ENCODE measurements around the gene ADIG. TPM values are rescaled to one million over a fixed set of nuclear protein-coding genes. Genes with fewer than 3 reads are reported as not detected.
"Not testable (repeated sequence)": the region's sequence is repeated elsewhere in the genome, so short reads cannot be mapped to it uniquely, and the experiment has no call there.

ADIG gene
- total RNA-seq, 2 experiments from 2014 or later = not detected

DNA sequence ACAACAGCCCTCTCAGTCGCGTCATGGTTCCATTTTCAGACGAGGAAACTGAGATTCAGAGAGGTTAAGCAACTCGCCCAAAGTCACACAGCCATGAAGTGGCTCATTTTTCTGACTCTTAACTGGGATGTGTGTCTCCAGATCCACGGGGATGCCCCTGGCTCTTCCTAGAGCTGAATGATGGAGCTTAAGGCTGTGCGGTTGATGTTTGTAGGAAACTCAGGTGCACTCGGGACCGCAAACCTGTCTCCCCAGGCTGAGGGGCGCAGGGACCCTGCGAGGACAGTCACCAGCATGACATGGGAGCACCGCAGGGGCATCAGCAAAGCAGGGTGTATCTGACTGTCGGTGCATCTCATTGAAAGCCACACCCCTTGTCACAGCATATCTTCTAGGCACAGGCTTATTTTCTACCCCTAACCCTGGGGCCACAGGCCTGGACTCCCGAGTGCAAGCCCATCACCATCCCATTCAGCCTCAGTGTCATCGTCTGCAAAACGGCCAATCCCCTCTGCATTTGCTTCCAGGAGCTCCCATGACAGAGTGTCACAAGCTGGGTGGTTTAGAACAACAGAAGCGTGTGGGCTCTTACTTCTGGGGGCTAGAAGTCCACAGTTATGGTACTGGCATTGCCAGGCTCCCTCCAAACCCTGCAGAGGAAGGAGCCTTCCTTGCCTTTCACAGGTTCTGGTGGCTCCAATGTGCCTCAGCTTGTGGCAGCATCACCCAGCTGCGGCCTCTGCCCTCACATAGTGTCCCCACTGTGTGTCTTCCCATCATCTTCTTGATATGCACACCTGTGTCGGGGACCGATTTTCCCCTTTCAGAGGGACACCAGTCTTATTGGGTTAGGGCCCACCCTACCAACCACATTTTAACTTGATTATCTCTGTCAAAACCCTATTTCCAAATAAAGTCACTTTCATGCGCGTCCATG lies 10.7 kb downstream of the ADIG start:
- no peak for ATAC-seq
- H3K27me3 Mint-ChIP-seq = no peaks in the 10 kb centered on the region
- no peak for DNase-seq
- H3K4me3 Mint-ChIP-seq = no peak overlapping the region
- CTCF ChIA-PET = no interaction called here
- no peaks in the 10 kb centered on the region for H3K4me1 Mint-ChIP-seq
- H3K9me3 Mint-ChIP-seq (ENCODE audit: low read depth) = no peaks in the 10 kb centered on the region
- intact Hi-C loops (cut with DNase I, micrococcal nuclease) = no loop called here
- POLR2A ChIA-PET = no interaction called here
- no peaks in the 10 kb centered on the region for H3K36me3 Mint-ChIP-seq (ENCODE audit: low read depth)
- no peak overlapping the region for H3K27ac Mint-ChIP-seq

DNA sequence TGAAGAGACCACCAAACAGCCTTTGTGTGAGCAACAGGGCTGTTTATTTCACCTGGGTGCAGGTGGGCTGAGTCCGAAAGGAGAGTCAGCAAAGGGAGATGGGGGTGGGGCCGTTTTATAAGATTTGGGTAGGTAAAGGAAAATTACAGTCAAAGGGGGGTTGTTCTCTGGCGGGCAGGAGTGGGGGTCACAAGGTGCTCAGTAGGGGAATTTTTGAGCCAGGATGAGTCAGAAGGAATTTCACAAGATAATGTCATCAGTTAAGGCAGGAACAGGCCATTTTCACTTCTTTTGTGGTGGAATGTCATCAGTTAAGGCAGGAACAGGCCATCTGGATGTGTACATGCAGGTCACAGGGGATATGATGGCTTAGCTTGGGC lies 11.4 kb downstream of the ADIG start:
- DNase-seq; intact Hi-C loops (cut with DNase I, micrococcal nuclease); H3K9me3 Mint-ChIP-seq (ENCODE audit: low read depth); H3K27me3 Mint-ChIP-seq; H3K27ac Mint-ChIP-seq; POLR2A ChIA-PET; H3K4me3 Mint-ChIP-seq; ATAC-seq; CTCF ChIA-PET; H3K4me1 Mint-ChIP-seq; H3K36me3 Mint-ChIP-seq (ENCODE audit: low read depth): not testable (repeated sequence)

DNA sequence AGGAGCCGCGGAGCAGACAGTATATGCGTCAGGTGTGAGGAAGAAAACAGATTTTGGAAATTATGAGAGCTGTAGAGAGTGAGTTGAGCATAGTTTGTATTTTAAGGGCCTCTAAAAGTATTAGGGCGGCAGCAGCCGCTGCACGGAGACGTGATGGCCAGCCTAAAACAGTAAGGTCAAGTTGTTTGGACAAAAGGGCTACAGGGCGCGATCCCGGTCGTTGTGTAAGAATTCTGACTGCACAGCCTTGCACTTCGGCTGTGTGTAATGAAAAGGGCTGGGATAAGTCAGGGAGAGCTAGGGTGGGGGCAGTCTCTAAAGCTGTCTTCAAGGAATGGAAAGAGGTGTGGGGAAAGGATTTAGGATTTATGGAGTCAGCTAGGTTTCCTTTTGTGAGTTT lies 13.3 kb downstream of the ADIG start:
- ATAC-seq; H3K4me1 Mint-ChIP-seq; DNase-seq; POLR2A ChIA-PET; H3K9me3 Mint-ChIP-seq (ENCODE audit: low read depth); CTCF ChIA-PET; H3K27me3 Mint-ChIP-seq; H3K4me3 Mint-ChIP-seq; H3K36me3 Mint-ChIP-seq (ENCODE audit: low read depth); H3K27ac Mint-ChIP-seq; intact Hi-C loops (cut with DNase I, micrococcal nuclease): not testable (repeated sequence)

DNA sequence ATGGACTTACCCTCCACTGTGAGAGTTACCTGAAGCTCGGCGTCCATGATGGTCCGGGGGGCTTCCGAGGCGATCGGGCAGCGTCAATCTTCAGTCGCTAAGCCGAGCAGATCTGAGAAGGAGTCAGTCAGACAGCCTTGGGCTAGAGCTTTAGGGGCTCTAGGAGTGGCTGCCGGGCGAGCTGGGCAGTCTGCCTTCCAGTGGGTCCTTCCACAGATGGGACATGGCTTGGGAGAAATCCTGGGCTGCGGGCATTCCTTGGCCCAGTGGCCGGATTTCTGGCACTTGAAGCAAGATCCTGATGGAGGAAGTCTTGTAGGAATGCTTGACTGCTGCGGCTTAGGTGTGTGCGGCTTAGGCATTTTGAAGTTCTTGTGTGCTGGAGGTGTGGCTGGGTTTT lies 14.9 kb downstream of the ADIG start:
- H3K4me1 Mint-ChIP-seq; H3K9me3 Mint-ChIP-seq (ENCODE audit: low read depth); CTCF ChIA-PET; H3K36me3 Mint-ChIP-seq (ENCODE audit: low read depth); H3K27ac Mint-ChIP-seq; ATAC-seq; DNase-seq; POLR2A ChIA-PET; intact Hi-C loops (cut with DNase I, micrococcal nuclease); H3K4me3 Mint-ChIP-seq: not testable (repeated sequence)
- H3K27me3 Mint-ChIP-seq = peaks cover 13% of the 10 kb centered on the region

DNA sequence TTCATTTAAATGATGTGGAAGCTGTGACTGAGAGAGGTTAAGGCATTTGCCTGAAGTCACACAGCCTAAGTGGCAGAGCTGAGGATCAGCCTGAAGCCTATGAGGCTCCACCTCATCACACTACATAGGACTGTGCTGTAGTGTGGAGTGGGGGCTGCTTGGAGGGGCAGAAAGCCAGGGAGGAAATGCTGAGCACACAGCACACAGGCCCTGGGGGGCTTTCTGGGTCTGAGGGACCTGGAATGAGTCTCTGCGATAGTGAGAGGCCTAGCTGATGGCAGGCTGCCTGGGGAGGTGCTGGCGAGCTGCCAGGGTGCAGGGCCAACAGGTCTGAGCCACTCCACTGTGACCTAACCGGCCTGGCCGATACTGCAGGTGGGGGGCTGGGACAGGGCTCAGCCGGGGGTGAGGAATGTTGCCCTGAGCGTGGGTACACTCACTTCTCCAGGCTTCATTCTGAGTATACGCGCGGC lies 18.4 kb downstream of the ADIG start:
- ChIA-PET POLR2A (no interaction called here), CTCF (interaction anchor here (1.2 kb wide), 1 partner anchor 8 kb away, joined by 3 read pairs; no protein-coding TSS in a partner anchor)
- H3K27me3 Mint-ChIP-seq = peaks cover 31% of the 10 kb centered on the region
- H3K27ac Mint-ChIP-seq = no peak overlapping the region
- DNase-seq (no peak), ATAC-seq (no peak)
- no peak overlapping the region for H3K4me3 Mint-ChIP-seq
- H3K9me3 Mint-ChIP-seq (ENCODE audit: low read depth) = no peaks in the 10 kb centered on the region
- intact Hi-C loops (cut with DNase I, micrococcal nuclease) = no loop called here
- H3K36me3 Mint-ChIP-seq (ENCODE audit: low read depth) = no peaks in the 10 kb centered on the region
- peaks cover 7% of the 10 kb centered on the region for H3K4me1 Mint-ChIP-seq

DNA sequence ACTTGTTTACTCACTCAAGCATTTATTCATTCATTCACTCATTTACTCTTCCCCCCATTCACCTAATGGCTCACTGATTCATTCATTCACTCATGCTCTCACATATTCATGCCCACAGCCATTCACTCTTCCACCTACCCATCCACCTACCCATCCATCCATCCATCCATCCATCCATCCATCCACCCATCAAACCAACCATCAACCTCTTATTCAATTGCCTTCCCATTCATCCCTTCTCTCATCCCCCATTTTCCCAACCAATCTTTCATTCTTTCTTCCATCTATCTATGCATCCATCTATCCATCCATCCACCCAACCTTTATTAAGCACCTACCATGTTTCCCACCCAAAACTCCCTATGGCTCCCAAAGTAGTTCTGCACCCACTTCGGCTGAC lies 19.1 kb downstream of the ADIG start:
- Mint-ChIP-seq H3K27me3 (peaks cover 35% of the 10 kb centered on the region), H3K4me3 (no peak overlapping the region), H3K27ac (no peak overlapping the region), H3K36me3 (ENCODE audit: low read depth) (no peaks in the 10 kb centered on the region), H3K4me1 (peaks cover 7% of the 10 kb centered on the region), H3K9me3 (ENCODE audit: low read depth) (no peaks in the 10 kb centered on the region)
- DNase-seq (no peak), ATAC-seq (no peak)
- ChIA-PET POLR2A (no interaction called here), CTCF (no interaction called here)
- intact Hi-C loops (cut with DNase I, micrococcal nuclease) = no loop called here

DNA sequence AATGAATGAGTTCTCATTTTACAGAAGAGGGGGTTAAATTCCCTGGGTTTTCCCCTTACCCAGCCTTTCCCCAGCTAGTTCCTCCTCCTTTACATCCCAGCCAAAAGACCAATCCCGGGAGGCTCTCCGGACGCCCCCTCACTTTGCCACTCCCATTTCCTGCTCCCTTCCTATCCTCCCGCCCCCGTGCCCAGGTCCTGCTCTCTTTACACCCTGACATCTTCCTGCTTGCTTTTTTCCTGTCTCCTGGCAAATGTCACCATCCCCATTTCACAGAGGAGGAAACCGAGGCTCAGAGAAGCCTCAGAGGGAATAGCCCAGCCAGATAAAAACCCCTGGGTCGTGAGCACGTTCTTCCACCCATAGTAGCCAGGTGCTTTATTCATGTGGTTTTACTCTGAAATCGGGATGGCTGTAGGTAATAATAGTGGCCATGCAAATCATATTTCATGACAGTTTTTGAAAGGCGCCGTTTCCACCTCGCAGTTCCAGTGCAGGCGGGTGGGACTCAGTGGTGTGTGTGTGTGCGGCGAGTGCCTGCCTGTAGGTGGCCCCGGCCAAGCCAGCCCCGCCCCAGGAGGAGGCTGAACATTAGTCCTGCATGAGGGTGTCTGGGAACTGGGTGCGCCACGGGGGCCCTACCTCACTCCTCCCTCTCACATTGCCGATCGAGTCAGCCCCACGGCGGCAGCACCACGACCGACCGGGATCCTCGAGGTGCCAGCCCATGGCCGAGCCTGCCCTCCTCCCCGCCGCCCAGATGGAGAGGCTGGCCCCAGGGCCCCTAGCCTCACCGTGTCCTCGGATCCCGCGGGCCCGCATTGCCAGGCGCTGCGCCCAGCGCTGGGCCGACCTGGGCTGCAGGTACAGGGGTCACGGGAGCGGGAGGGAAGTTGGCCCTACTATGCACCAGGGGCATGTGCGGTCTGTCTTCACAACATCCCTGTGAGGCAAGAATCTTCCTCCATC lies 20.5 kb downstream of the ADIG start, which contains the start of gene ARHGAP40:
Gene ARHGAP40, plus strand, starts transcription at position 594 of the 969 bp plus-strand sequence.
- POLR2A ChIA-PET = no interaction called here
- Mint-ChIP-seq H3K4me1 (peaks cover 7% of the 10 kb centered on the region), H3K9me3 (ENCODE audit: low read depth) (no peaks in the 10 kb centered on the region), H3K27me3 (peaks cover 41% of the 10 kb centered on the region), H3K36me3 (ENCODE audit: low read depth) (no peaks in the 10 kb centered on the region), H3K27ac (no peak within 1 kb of the TSS), H3K4me3 (peak within 1 kb of the TSS; percentile 17)
- ATAC-seq (peak; percentile 87), DNase-seq (peak; percentile 55)
- intact Hi-C loops (cut with DNase I, micrococcal nuclease) = no loop called here
- CTCF ChIA-PET = no interaction called here

DNA sequence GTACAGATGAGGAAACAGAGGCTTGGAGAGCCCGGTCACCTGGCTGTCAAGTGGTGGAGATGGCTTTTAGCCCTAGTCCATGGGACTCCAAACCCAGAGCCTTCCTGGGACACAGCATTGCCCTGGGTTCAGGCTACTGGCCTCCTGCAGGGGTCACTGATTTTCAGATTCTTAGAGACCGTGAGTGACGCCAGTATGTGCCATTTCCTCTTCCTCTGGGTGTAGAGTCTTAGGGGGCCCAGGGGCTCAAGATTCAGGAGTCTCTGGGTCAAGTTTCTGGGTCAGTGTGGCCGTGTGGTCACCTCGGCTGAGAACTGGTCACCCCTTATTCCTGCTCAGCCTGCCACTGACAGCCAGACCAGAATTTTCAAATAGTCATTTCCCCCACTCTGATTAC lies 21.2 kb downstream of the ADIG start:
- ChIA-PET CTCF (no interaction called here), POLR2A (no interaction called here)
- H3K27ac Mint-ChIP-seq = no peak overlapping the region
- peaks cover 7% of the 10 kb centered on the region for H3K4me1 Mint-ChIP-seq
- intact Hi-C loops (cut with DNase I, micrococcal nuclease) = no loop called here
- no peak overlapping the region for H3K4me3 Mint-ChIP-seq
- H3K9me3 Mint-ChIP-seq (ENCODE audit: low read depth) = no peaks in the 10 kb centered on the region
- no peak for DNase-seq
- H3K36me3 Mint-ChIP-seq (ENCODE audit: low read depth) = no peaks in the 10 kb centered on the region
- no peak for ATAC-seq
- H3K27me3 Mint-ChIP-seq = peaks cover 44% of the 10 kb centered on the region

DNA sequence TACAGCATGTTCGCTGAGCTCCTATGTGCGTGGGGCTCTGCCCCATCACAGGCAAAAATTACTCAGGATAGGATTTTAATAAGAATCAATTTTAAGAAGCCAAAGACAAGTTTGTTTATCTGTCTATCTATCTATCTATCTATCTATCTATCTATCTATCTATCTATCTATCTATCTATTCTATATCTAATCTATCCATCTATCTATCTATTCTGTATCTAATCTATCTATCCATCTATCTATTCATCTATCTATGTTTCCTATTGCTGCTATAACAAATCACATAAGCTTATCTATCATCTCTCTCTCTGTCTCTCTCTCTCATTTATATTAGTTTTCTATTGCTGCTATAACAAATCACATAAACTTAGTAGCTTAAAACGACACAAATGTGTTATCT lies 22.3 kb downstream of the ADIG start:
- H3K9me3 Mint-ChIP-seq (ENCODE audit: low read depth) = no peaks in the 10 kb centered on the region
- POLR2A ChIA-PET = no interaction called here
- H3K27ac Mint-ChIP-seq = no peak overlapping the region

DNA sequence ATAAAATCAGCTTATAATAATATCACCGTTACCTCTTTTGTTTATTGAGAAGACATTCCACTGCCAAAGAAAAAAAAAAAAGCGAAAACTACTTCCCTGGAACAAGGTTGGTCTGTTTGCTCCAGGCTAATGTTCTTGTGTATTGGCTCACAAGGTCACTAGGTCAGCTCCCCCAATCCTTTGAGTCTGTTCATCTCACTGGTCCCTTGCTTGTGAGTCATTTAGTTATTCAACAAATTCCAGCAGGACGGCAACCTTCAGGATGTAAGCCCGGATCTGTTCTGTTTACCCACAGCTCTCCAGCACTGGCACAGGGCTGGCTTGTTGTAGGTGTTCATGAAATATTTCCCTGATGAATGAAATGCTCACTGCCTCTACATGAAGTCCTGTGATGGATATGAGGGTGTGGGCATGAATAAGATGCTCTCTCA lies 23.9 kb downstream of the ADIG start:
- no peak overlapping the region for H3K4me3 Mint-ChIP-seq
- intact Hi-C loops (cut with DNase I, micrococcal nuclease) = no loop called here
- peaks cover 7% of the 10 kb centered on the region for H3K4me1 Mint-ChIP-seq
- ChIA-PET POLR2A (no interaction called here), CTCF (no interaction called here)
- ATAC-seq (no peak), DNase-seq (no peak)
- no peak overlapping the region for H3K27ac Mint-ChIP-seq
- no peaks in the 10 kb centered on the region for H3K9me3 Mint-ChIP-seq (ENCODE audit: low read depth)
- H3K36me3 Mint-ChIP-seq (ENCODE audit: low read depth) = no peaks in the 10 kb centered on the region
- peaks cover 45% of the 10 kb centered on the region for H3K27me3 Mint-ChIP-seq

More for the DNA sequence above, 22.3 kb downstream of the ADIG start:
- CTCF ChIA-PET = interaction anchor here (0.7 to 1.5 kb wide), 3 partner anchors 10 to 534 kb away, joined by 3 to 5 read pairs (median 4); no protein-coding TSS in a partner anchor
- no peak for ATAC-seq
- Mint-ChIP-seq H3K36me3 (ENCODE audit: low read depth) (no peaks in the 10 kb centered on the region), H3K4me3 (no peak overlapping the region), H3K27me3 (peaks cover 45% of the 10 kb centered on the region), H3K4me1 (peaks cover 7% of the 10 kb centered on the region)
- intact Hi-C loops (cut with DNase I, micrococcal nuclease) = no loop called here
- DNase-seq = no peak

DNA sequence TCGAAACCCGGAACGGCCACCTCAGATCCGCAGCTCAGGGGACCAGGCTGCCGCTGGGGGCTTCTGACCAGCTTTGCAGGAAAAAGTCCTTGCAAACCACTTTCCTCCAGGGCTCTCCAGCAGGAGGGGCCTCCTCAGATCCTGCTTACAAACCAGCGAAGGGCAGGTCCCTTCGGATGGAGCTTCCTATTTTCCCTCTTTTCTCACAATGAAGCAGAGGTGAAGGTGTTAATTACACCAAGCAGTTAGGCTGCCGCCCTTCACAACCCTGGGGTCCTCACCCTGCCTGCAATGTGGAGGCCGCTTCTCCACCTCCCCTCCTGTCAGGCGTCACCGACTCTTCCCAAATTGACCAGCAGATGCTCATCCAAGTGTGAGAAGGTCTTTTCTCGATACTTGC lies 26.4 kb downstream of the ADIG start:
- no peaks in the 10 kb centered on the region for H3K4me1 Mint-ChIP-seq
- H3K27ac Mint-ChIP-seq = no peak overlapping the region
- no peaks in the 10 kb centered on the region for H3K36me3 Mint-ChIP-seq (ENCODE audit: low read depth)
- CTCF ChIA-PET = interaction anchor here (0.8 kb wide), 1 partner anchor 9 kb away, joined by 3 read pairs; no protein-coding TSS in a partner anchor
- DNase-seq = no peak
- POLR2A ChIA-PET = no interaction called here
- ATAC-seq = no peak
- H3K4me3 Mint-ChIP-seq = no peak overlapping the region
- H3K9me3 Mint-ChIP-seq (ENCODE audit: low read depth) = no peaks in the 10 kb centered on the region
- intact Hi-C loops (cut with DNase I, micrococcal nuclease) = no loop called here
- peaks cover 33% of the 10 kb centered on the region for H3K27me3 Mint-ChIP-seq
